Body of pancreas (tissue), 4 donors: ENCODE results near the gene CLVS2.

Experiments used
- CTCF ChIP-seq, 7 experiments: fragments of 450-650 bp in 4 of 7; fragments of 200-600 bp in 3 of 7; sonication (generic) in 3 of 7; IDR thresholded peaks; one replicate each; pipeline ENCODE4 v1.5.1; 2016 to 2019; ENCODE audit warnings: antibody characterized with exemption in 7 of 7
- POLR2A ChIP-seq, 3 donors: fragments of 450-650 bp; IDR thresholded peaks; one replicate each; pipeline ENCODE4 v1.6.1; 2016; ENCODE audit warnings: antibody characterized with exemption in 3 of 3, mild to moderate bottlenecking in 2 of 3

GRCh38 chr6:123007885-123008284 lies 11.8 kb downstream of the CLVS2 start:
- TF ChIP-seq CTCF (IDR thresholded peaks at IDR 0.05) (no peak), POLR2A (IDR thresholded peaks at IDR 0.05) (no peak)
